Measurements from ENCODE around the gene PARD3.

- TF ChIP-seq CTCF (IDR thresholded peaks at IDR 0.05) (no peak), EZH2 (IDR thresholded peaks at IDR 0.05) (no peak)
Observed at GRCh38 chr10:34348917-34349485, 466.1 kb downstream of the PARD3 start.

Measured in neural progenitor cell (in vitro differentiated cells).